ENCODE data around the gene INAFM2. TPM values are rescaled to one million over a fixed set of nuclear protein-coding genes. Genes with fewer than 3 reads are reported as not detected.

Gene INAFM2
- total and polyA plus RNA-seq, 9 of the 15 experiments (the other 6 are each of a cell fraction or from before 2014, with no cell fraction given), result 11.8 to 43.1 (median 27.2) TPM

GRCh38 chr15:40367686-40368611 lies 44.5 kb downstream of the INAFM2 start (continued):
- TF ChIP-seq, protein P1, sequence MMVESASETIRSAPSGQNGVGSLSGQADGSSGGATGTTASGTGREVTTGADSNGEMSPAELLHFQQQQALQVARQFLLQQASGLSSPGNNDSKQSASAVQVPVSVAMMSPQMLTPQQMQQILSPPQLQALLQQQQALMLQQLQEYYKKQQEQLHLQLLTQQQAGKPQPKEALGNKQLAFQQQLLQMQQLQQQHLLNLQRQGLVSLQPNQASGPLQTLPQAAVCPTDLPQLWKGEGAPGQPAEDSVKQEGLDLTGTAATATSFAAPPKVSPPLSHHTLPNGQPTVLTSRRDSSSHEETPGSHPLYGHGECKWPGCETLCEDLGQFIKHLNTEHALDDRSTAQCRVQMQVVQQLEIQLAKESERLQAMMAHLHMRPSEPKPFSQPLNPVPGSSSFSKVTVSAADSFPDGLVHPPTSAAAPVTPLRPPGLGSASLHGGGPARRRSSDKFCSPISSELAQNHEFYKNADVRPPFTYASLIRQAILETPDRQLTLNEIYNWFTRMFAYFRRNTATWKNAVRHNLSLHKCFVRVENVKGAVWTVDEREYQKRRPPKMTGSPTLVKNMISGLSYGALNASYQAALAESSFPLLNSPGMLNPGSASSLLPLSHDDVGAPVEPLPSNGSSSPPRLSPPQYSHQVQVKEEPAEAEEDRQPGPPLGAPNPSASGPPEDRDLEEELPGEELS (CRISPR knock-in tag; IDR thresholded peaks at IDR 0.05; ENCODE audit: borderline replicate concordance), result no peak
- no peak for TF ChIP-seq ZNF3 (CRISPR knock-in tag; IDR thresholded peaks at IDR 0.05)
- TF ChIP-seq PHF20 (IDR thresholded peaks at IDR 0.05; ENCODE audit: partially characterized antibody), result peak; percentile 51
- no peak for TF ChIP-seq ZNF253 (CRISPR knock-in tag; conservative IDR thresholded peaks at IDR 0.05)
- no peak for TF ChIP-seq ZNF512 (tag; IDR thresholded peaks at IDR 0.05)
- peak; percentile 55 for TF ChIP-seq JUND (IDR thresholded peaks at IDR 0.05; ENCODE audit: borderline replicate concordance, low read depth, low read length)
- TF ChIP-seq JUND (tag; IDR thresholded peaks at IDR 0.05; ENCODE audit: borderline replicate concordance, low read depth, low read length), result peak; percentile 21; the same call in 1 of the 3 replicates
- no peak for TF ChIP-seq TAF9B (IDR thresholded peaks at IDR 0.05; ENCODE audit: partially characterized antibody)
- no peak for TF ChIP-seq KDM1A (IDR thresholded peaks at IDR 0.05)
- no peak; a peak in 1 of 4 replicates for TF ChIP-seq ETV6 (IDR thresholded peaks at IDR 0.05; ENCODE audit: borderline replicate concordance in 1 of 2, low read depth in 2 of 2, low read length in 1 of 2)
- TF ChIP-seq ETV6 (CRISPR knock-in tag; IDR thresholded peaks at IDR 0.05; ENCODE audit: borderline replicate concordance), result no peak
- TF ChIP-seq NUFIP1 (IDR thresholded peaks at IDR 0.05; ENCODE audit: partially characterized antibody), result no peak
- TF ChIP-seq ARHGAP35 (IDR thresholded peaks at IDR 0.05; ENCODE audit: partially characterized antibody), result no peak

Measured in K562 (cell line).